Right ventricle myocardium superior (tissue), 1 donor: ENCODE measurements around the gene DCXR. TPM values are rescaled to one million over a fixed set of nuclear protein-coding genes. Genes with fewer than 3 reads are reported as not detected.

ENCODE experiments used
- ATAC-seq: fragments of 200-7000 bp; cut with Tn5 transposase; one replicate; pipeline ENCODE4 v1.9.1; 2020; ENCODE audit warnings: mild to moderate bottlenecking; ENCODE audit not compliant: poor library complexity
- DNase-seq: peaks from one replicate; pipeline ENCODE4 v3.0.0-alpha.2; 2020
- intact Hi-C: fragments of 100-400 bp; cut with DNase I; formaldehyde crosslinking; loops from one replicate; pipeline ENCODE4 v1.11.2; 2022
- long read RNA-seq: library from polyadenylated mRNA; unstranded; transcript quantifications from one replicate; pipeline ENCODE4 v2.0.0, GENCODE V29; 2021
- total RNA-seq: library from RNA; stranded (reverse); fragmentation: NEBNext Ultra II Directional; extraction: Animal tissue kit (Norgen Biotek cat#: 25700); gene quantifications from one replicate; pipeline ENCODE4 v1.2.1, GENCODE V29; 2021
- donor health status: DM: no; HTN: yes; CAD: no; lungs with severe emphysema.

The DCXR gene
- 178 TPM for total RNA-seq
- long read RNA-seq, transcript DCXR-213 (7 exons, 915 nt): minor isoform, 7 of 145 reads
- long read RNA-seq, transcript DCXR-212 (5 exons, 715 nt): minor isoform, 13 of 145 reads
- long read RNA-seq, transcript DCXR-201 (8 exons, 887 nt): major isoform, 66 of 145 reads
- long read RNA-seq, partial matches to known transcripts: 35 of 145 reads
- long read RNA-seq, other reads (novel, unspliced or antisense): 21 of 145 reads

- DNase-seq (peak; percentile 99), ATAC-seq (peak; percentile 98)
- intact Hi-C loops: loop anchor here (5.0 kb wide), 1 partner anchor 60 kb away; the partner anchor contains the start of gene FASN
These were observed at the start of gene DCXR for GRCh38 chr17:82037092-82037888. DCXR (minus strand) TSS chr17:82037697; CDS start chr17:82037682, 15 bp downstream.

GRCh38 chr17:82085931-82086764 is 48.7 kb upstream of the DCXR start:
- intact Hi-C loops: no loop called here
- no peak for DNase-seq

GRCh38 chr17:82085031-82085861 is 47.7 kb upstream of the DCXR start:
- intact Hi-C loops: no loop called here
- ATAC-seq (no peak), DNase-seq (no peak)

More at GRCh38 chr17:82085931-82086764, 48.7 kb upstream of the DCXR start:
- ATAC-seq: no peak

GRCh38 chr17:82084373-82085030 is 47.0 kb upstream of the DCXR start:
- ATAC-seq: no peak
- intact Hi-C loops: no loop called here
- DNase-seq: no peak

- intact Hi-C loops: no loop called here
- ATAC-seq (no peak), DNase-seq (no peak)
These were observed 46.2 kb upstream of the DCXR start for GRCh38 chr17:82083533-82084359.

GRCh38 chr17:82083009-82083408 is 45.5 kb upstream of the DCXR start:
- DNase-seq (no peak), ATAC-seq (no peak)
- intact Hi-C loops: no loop called here

- intact Hi-C loops: no loop called here
- ATAC-seq (no peak), DNase-seq (no peak)
These were observed 45.0 kb upstream of the DCXR start for GRCh38 chr17:82082456-82082855.

- no peak for ATAC-seq
- intact Hi-C loops: no loop called here
- no peak for DNase-seq
These were observed 44.5 kb upstream of the DCXR start for GRCh38 chr17:82081966-82082365.

GRCh38 chr17:82081546-82081945 is 44.0 kb upstream of the DCXR start:
- no peak for DNase-seq
- no peak for ATAC-seq
- intact Hi-C loops: no loop called here

- intact Hi-C loops: no loop called here
- ATAC-seq (no peak), DNase-seq (no peak)
These were observed 43.4 kb upstream of the DCXR start for GRCh38 chr17:82080789-82081464.

- ATAC-seq (no peak), DNase-seq (no peak)
- intact Hi-C loops: no loop called here
These were observed 42.7 kb upstream of the DCXR start for GRCh38 chr17:82080048-82080788.

- intact Hi-C loops: no loop called here
- ATAC-seq (no peak), DNase-seq (no peak)
These were observed 41.6 kb upstream of the DCXR start for GRCh38 chr17:82079001-82079677.

GRCh38 chr17:82078433-82078832 is 40.9 kb upstream of the DCXR start:
- no peak for ATAC-seq
- intact Hi-C loops: no loop called here
- DNase-seq: no peak

- ATAC-seq (peak; percentile 34), DNase-seq (no peak)
- intact Hi-C loops: no loop called here
These were observed 40.3 kb upstream of the DCXR start for GRCh38 chr17:82077617-82078358.
